GM12878 (cell line): ENCODE results near the gene TBX4. TPM values are rescaled to one million over a fixed set of nuclear protein-coding genes. Genes with fewer than 3 reads are reported as not detected.

ENCODE experiments used
- ATAC-seq: fragments of 200-7000 bp; cut with Tn5 transposase; 3 replicates; pipeline ENCODE4 v1.9.1; 2020; ENCODE audit warnings: mild to moderate bottlenecking, moderate library complexity
- BruUV-seq: library from RNA; stranded (reverse); fragments of 400-500 nt; replicated peaks from 2 replicates; lab custom pipeline; 2021; lab: Mats Ljungman, UMichigan
- CTCF ChIA-PET: fragments of 300-600 bp; sonication (Branson Sonifier 250); formaldehyde crosslinking; extraction: SDS; loops from one replicate; lab custom pipeline; 2021; ENCODE audit warnings: inconsistent platforms; lab: Yijun Ruan, JAX
- POLR2A ChIA-PET: fragments of 350-600 bp; formaldehyde crosslinking; extraction: SDS; loops from one replicate; lab custom pipeline; 2021; ENCODE audit warnings: inconsistent platforms; lab: Charles Lee
- RAD21 ChIA-PET: fragments of 300-600 bp; sonication (Branson Sonifier 250); formaldehyde crosslinking; loops from one replicate; lab custom pipeline; 2023; ENCODE audit warnings: antibody characterized with exemption; ENCODE audit not compliant: unreplicated experiment; lab: Charles Lee
- SMC1A ChIA-PET: fragments of 300-600 bp; sonication (Branson Sonifier 250); formaldehyde crosslinking; loops from one replicate; lab custom pipeline; 2023; ENCODE audit not compliant: unreplicated experiment, uncharacterized antibody; lab: Charles Lee
- DNase-seq: peaks from one replicate; pipeline ENCODE4 v3.0.0-alpha.2; 2011; ENCODE audit warnings: low read depth, low spot score
- FAIRE-seq: peaks from 3 replicates; lab custom pipeline; 2011; peaks lifted over from hg19 to GRCh38; lab: Jason Lieb, UNC
- H2AFZ ChIP-seq: 2 replicates; pipeline ENCODE4 v1.6.0; 2011; ENCODE audit warnings: low read depth, low read length, control low read depth; ENCODE audit not compliant: control insufficient read depth
- H3K27ac ChIP-seq: 2 replicates; pipeline ENCODE4 v1.5.1; 2011; ENCODE audit warnings: control low read depth; ENCODE audit not compliant: control insufficient read depth, insufficient read depth
- H3K27me3 ChIP-seq, 2 experiments: replicated peaks in 1 of 2; 2 replicates each; pipeline versions ENCODE4 v1.6.0 to v1.6.1; 2011; ENCODE audit warnings: low read length in 1 of 2; ENCODE audit not compliant: control insufficient read depth in 2 of 2, insufficient read depth in 2 of 2
- H3K36me3 ChIP-seq, 2 experiments: 2 replicates each; pipeline ENCODE4 v1.5.1; 2011; ENCODE audit warnings: low read length in 1 of 2; ENCODE audit not compliant: control insufficient read depth in 2 of 2, insufficient read depth in 2 of 2
- H3K4me1 ChIP-seq: 2 replicates; pipeline ENCODE4 v1.6.1; 2011; ENCODE audit warnings: mild to moderate bottlenecking, low read length, moderate library complexity, mixed read lengths; ENCODE audit not compliant: control insufficient read depth, insufficient read depth
- H3K4me2 ChIP-seq: 2 replicates; pipeline ENCODE4 v1.6.0; 2011; ENCODE audit warnings: control low read depth; ENCODE audit not compliant: control insufficient read depth, insufficient read depth
- H3K4me3 ChIP-seq: fragments of 200-600 bp; sonication (generic); 2 replicates; pipeline ENCODE4 v1.5.1; 2016
- H3K79me2 ChIP-seq: 2 replicates; pipeline ENCODE4 v1.6.0; 2011; ENCODE audit warnings: low read length; ENCODE audit not compliant: control insufficient read depth, insufficient read depth
- H3K9ac ChIP-seq: 2 replicates; pipeline ENCODE4 v1.8.0; 2011; ENCODE audit warnings: low read length, control low read depth, mixed read lengths; ENCODE audit not compliant: control insufficient read depth, insufficient read depth
- H3K9me3 ChIP-seq: replicated peaks from 3 replicates; pipeline ENCODE4 v1.5.1; 2011; ENCODE audit warnings: mild to moderate bottlenecking, low read length; ENCODE audit not compliant: control insufficient read depth, insufficient read depth
- H4K20me1 ChIP-seq: 2 replicates; pipeline ENCODE4 v1.6.0; 2011; ENCODE audit not compliant: control insufficient read depth, insufficient read depth
- EGR1 ChIP-seq, 2 experiments: IDR thresholded peaks; 1 replicate in 1 of 2; 2 replicates in 1 of 2; pipeline ENCODE4 v1.6.1; 2011 to 2012; ENCODE audit warnings: low read depth in 2 of 2, low read length in 2 of 2, borderline replicate concordance in 1 of 2, mild to moderate bottlenecking in 1 of 2, moderate library complexity in 1 of 2
- MTA3 ChIP-seq: IDR thresholded peaks from 2 replicates; pipeline ENCODE4 v1.6.1; 2012; ENCODE audit warnings: low read length, inconsistent platforms, borderline replicate concordance
- NFXL1 ChIP-seq: fragments of 450-650 bp; IDR thresholded peaks from 2 replicates; pipeline ENCODE4 v1.6.1; 2017; ENCODE audit warnings: antibody characterized with exemption, mild to moderate bottlenecking, borderline replicate concordance
- WGBS: methylation state at CpG from one replicate; pipeline ENCODE4 v1.1.6; 2016; ENCODE audit warnings: low lambda C conversion rate; ENCODE audit not compliant: insufficient replicate concordance, insufficient coverage; ENCODE audit errors: missing lambda C conversion rate; 5-methylcytosine and 5-hydroxymethylcytosine counted together
- in situ Hi-C: fragments of 300-500 bp; cut with MboI; formaldehyde crosslinking; loops from 9 replicates; pipeline ENCODE4 v1.14.3; 2018; ENCODE audit warnings: mixed read lengths
- intact Hi-C: fragments of 100-400 bp; cut with micrococcal nuclease; formaldehyde crosslinking; loops from one replicate; pipeline ENCODE4 v1.14.2; 2022; ENCODE audit not compliant: unreplicated experiment
- polyA plus RNA-seq, 11 experiments: library from polyadenylated mRNA; depleted of rRNA in 4 of 11; unstranded in 6 of 11; stranded (reverse) in 5 of 11; fragments of >200 nt; fragmentation: Nextera tagmentation in 4 of 11; fragmentation: Illumina TruSeq in 1 of 11; extraction: Ambion mirVana in 4 of 11; extraction: Trizol in 1 of 11; gene quantifications; 1 replicate in 1 of 11; 2 replicates in 10 of 11; pipeline versions ENCODE4 v1.2.1 to v1.2.3, GENCODE V29; 2011 to 2016; ENCODE audit warnings: inconsistent platforms in 2 of 11, missing spikeins in 2 of 11, low read depth in 1 of 11
- total RNA-seq, 4 experiments: library from RNA; depleted of rRNA in 3 of 4; stranded (reverse); fragments of >200 nt in 3 of 4; fragmentation: Illumina TruSeq in 1 of 4; extraction: Trizol in 1 of 4; gene quantifications; 2 replicates each; pipeline versions ENCODE4 v1.2.1 to v1.2.3, GENCODE V29; 2013 to 2021
- TF ChIP-seq, protein P1 (sequence below): fragments of 450-650 bp; conservative IDR thresholded peaks from 2 replicates; pipeline ENCODE4 v1.6.1; 2017; ENCODE audit warnings: mild to moderate bottlenecking, moderate library complexity

The TBX4 gene
- total and polyA plus RNA-seq, 10 of the 15 experiments (the other 5 are each of a cell fraction or from before 2014, with no cell fraction given): 0.01 TPM; not detected in 9

GRCh38 chr17:61517843-61518606, 65.8 kb downstream of the TBX4 start:
- H3K4me3 ChIP-seq: no peak overlapping the region
- no peak for FAIRE-seq
- intact Hi-C loops (no loop called here), in situ Hi-C loops (no loop called here)
- H4K20me1 ChIP-seq: no peaks in the 10 kb centered on the region
- H3K36me3 ChIP-seq: no peaks in the 10 kb centered on the region
- SMC1A ChIA-PET: interaction anchor here (0.5 kb wide), 1 partner anchor 653 kb away, joined by 3 read pairs; no protein-coding TSS in a partner anchor
- H2AFZ ChIP-seq: no peak overlapping the region
- DNase-seq: no peak
- POLR2A ChIA-PET: no interaction called here
- no peak overlapping the region for H3K27ac ChIP-seq
- TF ChIP-seq MTA3: no peak
- no peak for TF ChIP-seq EGR1 (IDR thresholded peaks at IDR 0.05; ENCODE audit: borderline replicate concordance in 1 of 2, low read depth in 2 of 2, low read length in 2 of 2)
- peak; percentile 76; the same call in 1 of the 2 replicates for TF ChIP-seq NFXL1
- TF ChIP-seq, protein P1, sequence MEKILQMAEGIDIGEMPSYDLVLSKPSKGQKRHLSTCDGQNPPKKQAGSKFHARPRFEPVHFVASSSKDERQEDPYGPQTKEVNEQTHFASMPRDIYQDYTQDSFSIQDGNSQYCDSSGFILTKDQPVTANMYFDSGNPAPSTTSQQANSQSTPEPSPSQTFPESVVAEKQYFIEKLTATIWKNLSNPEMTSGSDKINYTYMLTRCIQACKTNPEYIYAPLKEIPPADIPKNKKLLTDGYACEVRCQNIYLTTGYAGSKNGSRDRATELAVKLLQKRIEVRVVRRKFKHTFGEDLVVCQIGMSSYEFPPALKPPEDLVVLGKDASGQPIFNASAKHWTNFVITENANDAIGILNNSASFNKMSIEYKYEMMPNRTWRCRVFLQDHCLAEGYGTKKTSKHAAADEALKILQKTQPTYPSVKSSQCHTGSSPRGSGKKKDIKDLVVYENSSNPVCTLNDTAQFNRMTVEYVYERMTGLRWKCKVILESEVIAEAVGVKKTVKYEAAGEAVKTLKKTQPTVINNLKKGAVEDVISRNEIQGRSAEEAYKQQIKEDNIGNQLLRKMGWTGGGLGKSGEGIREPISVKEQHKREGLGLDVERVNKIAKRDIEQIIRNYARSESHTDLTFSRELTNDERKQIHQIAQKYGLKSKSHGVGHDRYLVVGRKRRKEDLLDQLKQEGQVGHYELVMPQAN: no peak
- H3K4me2 ChIP-seq: no peak overlapping the region
- BruUV-seq: no TSS peak
- no peaks in the 10 kb centered on the region for H3K9me3 ChIP-seq
- H3K79me2 ChIP-seq: no peaks in the 10 kb centered on the region
- H3K4me1 ChIP-seq: no peaks in the 10 kb centered on the region
- CTCF ChIA-PET: no interaction called here
- no peaks in the 10 kb centered on the region for H3K27me3 ChIP-seq
- WGBS: 26% methylated on average over 3 of the region's 3 CpGs
- H3K9ac ChIP-seq: no peak overlapping the region
- no peak for ATAC-seq
- RAD21 ChIA-PET: no interaction called here
